Tongue (tissue), 1 donor: Measurements from ENCODE around the gene ZNF613. TPM values are rescaled to one million over a fixed set of nuclear protein-coding genes. Genes with fewer than 3 reads are reported as not detected.

Source experiments
- total RNA-seq: library from RNA; depleted of rRNA; stranded (reverse); fragments of >200 nt; gene quantifications from one replicate; pipeline ENCODE4 v1.2.3, GENCODE V29; 2014

The ZNF613 gene
- total RNA-seq, 1 donor from 2014 or later, result 8.5 TPM

Other genes starting within 250 kb of the ZNF613 start
- 6.9 TPM for gene SPACA6, start 234.1 kb upstream of the ZNF613 start, total RNA-seq
- gene HAS1, start 203.5 kb upstream of the ZNF613 start, total RNA-seq, result 0.72 TPM
- gene FPR1, start 175.6 kb upstream of the ZNF613 start, total RNA-seq, result 1.8 TPM
- 0.51 TPM for gene FPR2, start 166.3 kb upstream of the ZNF613 start, total RNA-seq
- gene FPR3, start 132.3 kb upstream of the ZNF613 start, total RNA-seq, result 1.4 TPM
- 20.0 TPM for gene ZNF577, start 39.5 kb upstream of the ZNF613 start, total RNA-seq
- 15.4 TPM for gene ZNF649, start 22.5 kb upstream of the ZNF613 start, total RNA-seq
- gene ZNF350, start 59.4 kb downstream of the ZNF613 start, total RNA-seq, result 8.7 TPM
- gene ZNF615, start 80.7 kb downstream of the ZNF613 start, total RNA-seq, result 19.5 TPM
- gene ZNF614, start 100.9 kb downstream of the ZNF613 start, total RNA-seq, result 11.1 TPM
- gene ZNF432, start 121.4 kb downstream of the ZNF613 start, total RNA-seq, result 14.9 TPM
- 26.3 TPM for gene ZNF841, start 168.3 kb downstream of the ZNF613 start, total RNA-seq
- gene ZNF616, start 212.5 kb downstream of the ZNF613 start, total RNA-seq, result 12.8 TPM
- 10.6 TPM for gene ZNF836, start 244.1 kb downstream of the ZNF613 start, total RNA-seq